Activated CD4-positive, alpha-beta T cell treated with anti-CD3 and anti-CD28 coated beads, Interleukin-2, amount 50 U/mL, for 24 hours (primary cell): ENCODE data around the gene URB2.

Source experiments
- DNase-seq, 2 donors: peaks; one replicate each; pipeline ENCODE4 v3.0.0-alpha.2; 2020; ENCODE audit warnings: low read depth in 1 of 2, low spot score in 1 of 2

URB2 gene

GRCh38 chr1:229643996-229644745, 18.1 kb downstream of the URB2 start:
- DNase-seq = no peak

GRCh38 chr1:229645324-229645993, 19.4 kb downstream of the URB2 start:
- DNase-seq = no peak

- no peak for DNase-seq
These were observed 22.4 kb downstream of the URB2 start for GRCh38 chr1:229648406-229648805.

GRCh38 chr1:229650045-229650444, 24.0 kb downstream of the URB2 start:
- no peak for DNase-seq

- DNase-seq = no peak
These were observed 25.5 kb downstream of the URB2 start for GRCh38 chr1:229651546-229651945.

GRCh38 chr1:229653420-229653819, 27.4 kb downstream of the URB2 start:
- DNase-seq = no peak

- DNase-seq = no peak
These were observed 29.7 kb downstream of the URB2 start for GRCh38 chr1:229655781-229656180.

GRCh38 chr1:229657993-229658755, 32.1 kb downstream of the URB2 start:
- no peak for DNase-seq

GRCh38 chr1:229661022-229661877, 35.2 kb downstream of the URB2 start:
- DNase-seq = peak; percentile 41 to 66

GRCh38 chr1:229661897-229662296, 35.9 kb downstream of the URB2 start:
- DNase-seq = no peak

GRCh38 chr1:229664133-229664689, 38.2 kb downstream of the URB2 start:
- peak; percentile 74 to 78 for DNase-seq

- no peak for DNase-seq
These were observed 40.0 kb downstream of the URB2 start for GRCh38 chr1:229665912-229666558.

- DNase-seq = no peak
These were observed 40.5 kb downstream of the URB2 start for GRCh38 chr1:229666585-229666984.

- no peak for DNase-seq
These were observed 43.3 kb downstream of the URB2 start for GRCh38 chr1:229669333-229669732.

GRCh38 chr1:229671310-229671709, 45.3 kb downstream of the URB2 start:
- no peak for DNase-seq

GRCh38 chr1:229672246-229672645, 46.2 kb downstream of the URB2 start:
- no peak for DNase-seq

- DNase-seq = no peak
These were observed 48.0 kb downstream of the URB2 start for GRCh38 chr1:229674042-229674441.

GRCh38 chr1:229675396-229675795, 49.3 kb downstream of the URB2 start:
- DNase-seq = no peak

- DNase-seq = no peak
These were observed 59.1 kb downstream of the URB2 start for GRCh38 chr1:229685149-229685548.

- DNase-seq = no peak
These were observed 63.2 kb downstream of the URB2 start for GRCh38 chr1:229689273-229689672.
